A204.1 (cell line): Measurements from ENCODE around the gene PPAT.
"Not testable (repeated sequence)": the region's sequence is repeated elsewhere in the genome, so short reads cannot be mapped to it uniquely, and the experiment has no call there.

ENCODE experiments used
- FAIRE-seq: peaks from 2 replicates; lab custom pipeline; 2012; peaks lifted over from hg19 to GRCh38; lab: Jason Lieb, UNC

Gene PPAT

DNA sequence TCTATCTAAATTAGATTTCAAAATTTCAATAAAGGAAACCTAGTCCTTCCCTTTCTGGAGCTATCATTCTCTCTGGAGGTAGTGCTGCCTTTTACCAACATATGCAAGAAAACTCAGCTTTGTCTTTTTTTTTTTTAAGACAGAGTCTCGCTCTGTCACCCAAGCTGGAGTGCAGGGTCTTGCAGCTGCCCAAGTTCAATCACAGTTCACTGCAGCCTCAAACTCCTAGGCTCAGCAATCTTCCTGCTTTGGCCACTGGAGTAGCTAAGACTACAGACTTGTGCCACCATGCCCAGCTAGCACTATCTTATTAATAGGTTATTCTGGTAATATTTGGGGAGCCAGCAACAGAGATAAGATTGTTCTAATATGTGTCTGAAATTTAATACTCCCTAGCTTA, 60.5 kb downstream of the PPAT start:
- FAIRE-seq = no peak

DNA sequence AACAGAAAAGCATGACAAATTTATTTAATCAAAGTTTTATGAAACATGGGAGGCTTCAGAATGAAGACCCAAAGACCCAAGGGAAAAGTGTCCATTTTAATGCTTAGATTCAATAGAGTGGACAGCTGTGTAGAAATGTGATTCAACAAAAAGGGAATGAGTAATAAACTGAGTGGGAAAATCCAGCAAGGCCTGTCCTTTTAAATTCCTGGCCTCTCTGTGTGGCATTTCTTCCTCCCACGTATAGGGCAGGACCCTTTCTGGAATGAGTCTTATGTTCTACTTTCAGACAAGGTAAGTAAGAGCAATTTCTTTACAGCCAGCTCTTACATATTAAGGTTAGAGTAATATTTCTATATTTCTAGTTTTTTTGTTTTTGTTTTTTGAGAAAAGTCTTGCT, 62.6 kb downstream of the PPAT start:
- no peak for FAIRE-seq

DNA sequence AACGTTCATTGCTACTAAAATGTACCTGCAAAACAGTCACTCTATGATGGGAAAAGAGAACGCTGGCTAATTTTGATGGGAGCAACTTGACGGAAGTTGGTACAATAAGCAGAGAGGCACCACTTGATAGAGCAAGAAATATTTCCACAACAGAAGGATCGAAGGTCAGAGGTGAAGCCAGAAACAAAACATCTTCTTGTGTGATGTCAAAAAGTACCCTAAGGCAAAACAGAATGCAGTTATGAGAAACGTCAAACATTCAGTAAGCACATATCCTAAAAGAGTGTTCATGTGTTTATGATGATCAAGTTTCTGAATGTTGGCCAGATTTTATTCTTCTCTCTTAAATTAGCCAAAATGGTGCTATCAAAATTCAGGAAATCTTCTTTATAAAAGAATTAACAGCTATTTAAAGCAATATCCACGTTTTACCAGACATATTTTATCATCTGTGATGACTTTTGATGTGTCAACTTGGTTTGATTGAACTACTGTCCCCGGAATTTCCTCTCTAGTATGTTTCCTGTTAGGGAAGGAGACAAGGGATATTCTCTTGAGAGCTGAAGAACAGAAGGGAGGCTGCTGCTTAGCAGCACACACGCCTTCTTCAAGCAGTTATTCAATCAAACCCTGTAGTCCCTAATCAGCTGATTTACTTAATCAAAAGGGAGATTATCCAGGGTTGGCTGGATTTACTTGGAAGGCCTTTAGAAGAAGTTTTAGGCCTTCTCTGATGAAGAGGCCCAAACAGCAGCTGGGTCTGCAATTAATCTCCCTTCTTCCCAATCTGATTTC, 63.8 kb downstream of the PPAT start:
- no peak for FAIRE-seq

DNA sequence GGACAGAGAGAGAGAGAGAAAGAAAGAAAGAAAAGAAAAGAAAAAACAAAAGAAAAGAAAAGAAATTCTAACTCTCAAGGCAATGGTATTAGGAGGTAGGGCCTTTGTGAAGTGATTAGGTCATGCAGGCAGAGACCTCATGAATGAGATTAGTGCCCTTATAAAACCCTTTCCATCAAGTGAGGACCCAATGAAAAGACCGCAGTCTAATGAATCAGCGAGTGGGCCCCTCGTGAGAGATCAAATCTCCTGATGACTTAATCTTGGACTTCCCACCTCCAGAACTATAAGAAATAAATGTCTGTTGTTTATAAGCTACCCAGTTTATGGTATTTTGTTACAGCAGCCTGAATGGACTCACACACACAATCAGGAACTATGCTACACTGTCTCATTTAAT, 65.0 kb downstream of the PPAT start:
- no peak for FAIRE-seq

DNA sequence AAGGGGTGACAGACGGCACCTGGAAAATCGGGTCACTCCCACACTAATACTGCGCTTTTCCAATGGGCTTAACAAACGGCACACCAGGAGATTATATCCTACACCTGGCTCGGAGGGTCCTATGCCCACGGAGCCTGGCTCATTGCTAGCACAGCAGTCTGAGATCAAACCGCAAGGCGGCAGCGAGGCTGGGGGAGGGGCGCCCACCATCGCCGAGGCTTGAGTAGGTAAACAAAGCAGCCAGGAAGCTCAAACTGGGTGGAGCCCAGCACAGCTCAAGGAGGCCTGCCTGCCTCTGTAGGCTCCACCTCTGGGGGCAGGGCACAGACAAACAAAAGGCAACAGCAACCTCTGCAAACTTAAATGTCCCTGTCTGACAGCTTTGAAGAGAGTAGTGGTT, 72.4 kb downstream of the PPAT start:
- FAIRE-seq = not testable (repeated sequence)

DNA sequence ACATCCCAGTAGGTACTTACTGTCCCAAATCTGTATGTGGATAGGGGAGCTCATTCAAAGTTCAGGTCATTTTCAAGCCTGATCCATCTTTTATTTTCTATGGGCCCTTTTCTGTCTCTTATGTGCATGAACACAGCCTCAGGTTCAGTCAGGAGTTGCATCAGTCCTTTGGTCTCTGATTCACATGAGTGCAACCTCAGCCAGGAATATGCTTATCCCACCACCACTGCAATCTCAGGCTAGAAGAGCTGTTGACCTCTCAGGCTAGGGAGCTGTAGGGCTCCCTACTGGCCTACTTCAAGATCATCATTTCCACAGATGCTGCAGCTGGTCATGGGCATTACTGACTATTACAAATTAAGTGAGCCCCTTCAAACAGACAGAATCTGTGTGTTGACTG, 75.3 kb downstream of the PPAT start:
- FAIRE-seq = no peak

DNA sequence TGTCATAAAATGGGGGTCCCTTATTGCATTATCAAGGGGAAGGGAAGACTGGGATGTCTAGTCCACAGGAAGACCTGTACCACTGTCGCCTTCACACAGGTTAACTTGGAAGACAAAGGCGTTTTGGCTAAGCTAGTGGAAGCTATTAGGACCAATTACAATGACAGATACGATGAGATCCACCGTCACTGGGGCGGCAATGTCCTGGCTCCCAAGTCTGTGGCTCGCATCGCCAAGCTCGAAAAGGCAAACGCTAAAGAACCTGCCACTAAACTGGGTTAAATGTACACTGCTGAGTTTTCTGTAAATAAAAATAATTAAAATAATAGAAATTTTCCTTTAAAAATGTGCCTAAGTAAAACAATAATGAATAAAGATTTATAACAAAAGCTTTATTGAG, 78.8 kb downstream of the PPAT start:
- FAIRE-seq = no peak

DNA sequence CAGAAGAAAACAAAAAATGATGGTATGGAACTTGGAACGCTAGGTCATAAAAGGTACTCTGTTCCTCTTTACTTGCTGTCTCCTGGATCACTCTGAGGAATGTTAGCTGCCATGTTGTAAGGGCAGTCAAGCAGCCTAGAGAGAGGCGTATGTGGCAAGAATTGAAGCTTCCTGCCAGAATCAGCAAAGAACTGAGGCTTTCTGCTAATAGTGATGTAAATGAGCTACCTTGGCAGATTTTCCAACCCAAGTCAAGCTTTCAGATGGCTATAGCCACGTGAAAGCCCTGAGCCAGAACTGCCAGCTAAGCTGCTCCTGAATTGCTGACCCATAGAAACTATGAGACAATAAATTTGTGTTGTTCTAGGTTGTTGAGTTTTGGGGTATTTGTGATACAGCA, 86.8 kb downstream of the PPAT start:
- no peak for FAIRE-seq

DNA sequence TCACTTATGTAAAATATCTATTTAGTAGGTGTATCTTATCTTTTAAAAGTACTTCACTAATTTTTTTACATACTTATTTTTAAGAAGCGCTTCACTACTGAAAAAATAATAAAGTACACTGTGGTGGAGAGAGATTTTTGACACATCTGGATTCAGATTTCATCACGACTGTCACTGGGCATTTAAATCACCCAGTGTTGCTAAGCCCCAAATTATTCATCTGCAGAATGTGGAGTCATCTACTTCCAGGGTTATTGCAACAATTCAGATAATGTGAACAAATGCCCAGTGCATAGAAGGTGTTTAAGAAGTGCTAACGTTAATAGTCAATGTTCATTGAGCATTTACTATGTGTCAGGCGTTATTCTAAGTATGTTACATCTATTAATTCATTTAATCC, 90.0 kb downstream of the PPAT start:
- FAIRE-seq = no peak
